GM23338 (cell line): Measurements from ENCODE around the gene COPS6. TPM values are rescaled to one million over a fixed set of nuclear protein-coding genes. Genes with fewer than 3 reads are reported as not detected.

ENCODE experiments used
- ATAC-seq: fragments of 200-7000 bp; cut with Tn5 transposase; 3 replicates; pipeline ENCODE4 v1.9.1; 2020
- DNase-seq: peaks from one replicate; pipeline ENCODE4 v3.0.0-alpha.2; 2015; ENCODE audit warnings: low spot score
- H2AFZ ChIP-seq: fragments of 200-600 bp; sonication (generic); 2 replicates; pipeline ENCODE4 v1.8.0; 2016; ENCODE audit warnings: antibody characterized with exemption, mild to moderate bottlenecking, moderate library complexity
- H3F3A ChIP-seq: fragments of 200-600 bp; sonication (generic); replicated peaks from 2 replicates; pipeline ENCODE4 v1.8.0; 2017; ENCODE audit warnings: antibody characterized with exemption, mixed run types, low read depth
- H3K27ac ChIP-seq: fragments of 200-600 bp; sonication (generic); 2 replicates; pipeline ENCODE4 v1.6.1; 2016; ENCODE audit warnings: low read depth
- H3K27me3 ChIP-seq: fragments of 200-600 bp; sonication (generic); 2 replicates; pipeline ENCODE4 v1.8.0; 2016; ENCODE audit warnings: mild to moderate bottlenecking, mixed run types, moderate library complexity; ENCODE audit not compliant: insufficient read depth
- H3K36me3 ChIP-seq: fragments of 200-600 bp; sonication (generic); 2 replicates; pipeline ENCODE4 v1.8.0; 2016; ENCODE audit warnings: mild to moderate bottlenecking; ENCODE audit not compliant: insufficient read depth
- H3K4me1 ChIP-seq: fragments of 200-600 bp; sonication (generic); 2 replicates; pipeline ENCODE4 v1.8.0; 2016; ENCODE audit warnings: mild to moderate bottlenecking, moderate library complexity; ENCODE audit not compliant: insufficient read depth
- H3K4me2 ChIP-seq: fragments of 200-600 bp; sonication (generic); 2 replicates; pipeline ENCODE4 v1.7.1; 2017; ENCODE audit warnings: mixed run types
- H3K4me3 ChIP-seq: fragments of 200-600 bp; sonication (generic); 2 replicates; pipeline ENCODE4 v1.6.1; 2016; ENCODE audit warnings: mixed run types
- H3K79me2 ChIP-seq: fragments of 200-600 bp; sonication (generic); replicated peaks from 2 replicates; pipeline ENCODE4 v1.8.0; 2017; ENCODE audit warnings: mild to moderate bottlenecking; ENCODE audit not compliant: insufficient read depth
- H3K9me2 ChIP-seq: fragments of 200-600 bp; sonication (generic); 2 replicates; pipeline ENCODE4 v1.8.0; 2017; ENCODE audit not compliant: insufficient read depth
- H4K20me1 ChIP-seq: fragments of 200-600 bp; sonication (generic); replicated peaks from 2 replicates; pipeline ENCODE4 v1.8.0; 2017; ENCODE audit warnings: mild to moderate bottlenecking; ENCODE audit not compliant: insufficient read depth
- H3K27ac Mint-ChIP-seq: 2 replicates; pipeline ENCODE4 v1.8.0; 2020; ENCODE audit warnings: inconsistent platforms, mild to moderate bottlenecking, moderate library complexity, mixed read lengths
- H3K27me3 Mint-ChIP-seq: 3 replicates; pipeline ENCODE4 v1.8.0; 2022; ENCODE audit warnings: low read depth, mild to moderate bottlenecking, moderate library complexity, mixed read lengths, inconsistent platforms; ENCODE audit not compliant: insufficient read depth, poor library complexity
- H3K36me3 Mint-ChIP-seq: 3 replicates; pipeline ENCODE4 v1.8.0; 2021; ENCODE audit warnings: low read depth, mild to moderate bottlenecking, inconsistent platforms, moderate library complexity, mixed read lengths
- H3K4me1 Mint-ChIP-seq: 3 replicates; pipeline ENCODE4 v1.8.0; 2020; ENCODE audit warnings: mild to moderate bottlenecking, inconsistent platforms, mixed read lengths
- H3K4me3 Mint-ChIP-seq: 3 replicates; pipeline ENCODE4 v1.8.0; 2021; ENCODE audit warnings: moderate library complexity, mild to moderate bottlenecking, inconsistent platforms, mixed read lengths
- H3K9me3 Mint-ChIP-seq: 3 replicates; pipeline ENCODE4 v1.8.0; 2020; ENCODE audit warnings: moderate library complexity, mild to moderate bottlenecking, inconsistent platforms, mixed read lengths
- CREB1 ChIP-seq: fragments of 250-450 bp; sonication (Bioruptor Pico); IDR thresholded peaks from 2 replicates; pipeline ENCODE4 v1.5.0; 2020; ENCODE audit warnings: low read depth, mild to moderate bottlenecking, moderate library complexity
- CTCF ChIP-seq, 2 experiments: fragments of 200-600 bp in 1 of 2; sonication (generic) in 1 of 2; conservative IDR thresholded peaks; 2 replicates each; pipeline versions ENCODE4 v1.5.1 to v1.6.1; 2016 to 2017; ENCODE audit warnings: antibody characterized with exemption in 2 of 2, low read depth in 2 of 2, mild to moderate bottlenecking in 2 of 2, moderate library complexity in 1 of 2
- ETS1 ChIP-seq: IDR thresholded peaks from 2 replicates; pipeline ENCODE4 v1.6.1; 2016; ENCODE audit warnings: antibody characterized with exemption
- EZH2 ChIP-seq: fragments of 200-600 bp; sonication (generic); IDR thresholded peaks from one replicate; pipeline ENCODE4 v1.8.0; 2017; ENCODE audit warnings: antibody characterized with exemption, mild to moderate bottlenecking, low read depth; ENCODE audit not compliant: unreplicated experiment
- EZH2phosphoT487 ChIP-seq: fragments of 200-600 bp; sonication (generic); IDR thresholded peaks from one replicate; pipeline ENCODE4 v1.8.1; 2018; ENCODE audit warnings: antibody characterized with exemption; ENCODE audit not compliant: unreplicated experiment
- JUNB ChIP-seq: IDR thresholded peaks from one replicate; pipeline ENCODE4 v1.6.1; 2016; ENCODE audit warnings: antibody characterized with exemption; ENCODE audit not compliant: unreplicated experiment
- NANOG ChIP-seq: IDR thresholded peaks from 2 replicates; pipeline ENCODE4 v1.6.1; 2016; ENCODE audit warnings: antibody characterized with exemption, borderline replicate concordance
- POLR2AphosphoS5 ChIP-seq: IDR thresholded peaks from 2 replicates; pipeline ENCODE4 v1.6.1; 2016; ENCODE audit warnings: antibody characterized with exemption, low read depth
- REST ChIP-seq: IDR thresholded peaks from one replicate; pipeline ENCODE4 v1.6.1; 2018; ENCODE audit warnings: antibody characterized with exemption; ENCODE audit not compliant: unreplicated experiment
- STAT1 ChIP-seq: IDR thresholded peaks from one replicate; pipeline ENCODE4 v1.6.1; 2016; ENCODE audit warnings: antibody characterized with exemption; ENCODE audit not compliant: unreplicated experiment
- ZNF331 ChIP-seq: fragments of 250-450 bp; sonication (Bioruptor Pico); IDR thresholded peaks from 2 replicates; pipeline ENCODE4 v1.5.0; 2020; ENCODE audit warnings: low read depth, mild to moderate bottlenecking, moderate library complexity
- ZNF462 ChIP-seq: fragments of 250-450 bp; sonication (Bioruptor Pico); IDR thresholded peaks from 2 replicates; pipeline ENCODE4 v1.5.0; 2020; ENCODE audit warnings: mild to moderate bottlenecking, moderate library complexity
- polyA plus RNA-seq: library from polyadenylated mRNA; unstranded; fragments of >200 nt; fragmentation: Nextera tagmentation; extraction: Ambion mirVana; gene quantifications from 2 replicates; pipeline ENCODE4 v1.2.1, GENCODE V29; 2016
- total RNA-seq: library from RNA; depleted of rRNA; stranded (reverse); fragments of >200 nt; shearing (Covaris generic); gene quantifications from 2 replicates; pipeline ENCODE4 v1.2.3, GENCODE V29; 2014

COPS6 gene
- total and polyA plus RNA-seq, 2 experiments from 2014 or later: 89.8 to 198 TPM

GRCh38 chr7:100107890-100108289 lies 19.1 kb downstream of the COPS6 start:
- H3K79me2 ChIP-seq: no peaks in the 10 kb centered on the region
- peaks cover 2% of the 10 kb centered on the region; the same call in 2 of the 3 replicates for H3K4me1 Mint-ChIP-seq
- ATAC-seq (no peak), DNase-seq (no peak)
- no peak overlapping the region for H3K27ac ChIP-seq
- H3K9me2 ChIP-seq: no peaks in the 10 kb centered on the region
- no peaks in the 10 kb centered on the region for H3K27me3 ChIP-seq
- no peak for TF ChIP-seq CTCF (conservative IDR thresholded peaks at IDR 0.05; ENCODE audit: low read depth in 2 of 2)
- no peak for TF ChIP-seq JUNB
- TF ChIP-seq ZNF331 (CRISPR knock-in tag): no peak
- TF ChIP-seq EZH2phosphoT487: no peak
- no peak for TF ChIP-seq NANOG
- no peak for TF ChIP-seq CREB1 (CRISPR knock-in tag)
- TF ChIP-seq ZNF462 (CRISPR knock-in tag): no peak
- TF ChIP-seq REST: no peak
- TF ChIP-seq POLR2AphosphoS5: no peak
- TF ChIP-seq STAT1: no peak
- no peak for TF ChIP-seq EZH2
- no peak for TF ChIP-seq ETS1
- no peaks in the 10 kb centered on the region for H3K9me3 Mint-ChIP-seq
- H3K4me3 ChIP-seq: no peak overlapping the region
- no peaks in the 10 kb centered on the region for H3K4me1 ChIP-seq
- H3K27ac Mint-ChIP-seq: peak overlapping the region; percentile 62; the same call in 1 of the 2 replicates
- peaks cover 17% of the 10 kb centered on the region; the same call in 1 of the 2 replicates for H3K36me3 ChIP-seq
- H3F3A ChIP-seq: no peaks in the 10 kb centered on the region; the same call in 1 of the 2 replicates
- H3K4me2 ChIP-seq: no peak overlapping the region
- H3K27me3 Mint-ChIP-seq: peaks cover 28% of the 10 kb centered on the region
- no peak overlapping the region for H2AFZ ChIP-seq
- H3K4me3 Mint-ChIP-seq: no peak overlapping the region
- no peaks in the 10 kb centered on the region for H4K20me1 ChIP-seq
- H3K36me3 Mint-ChIP-seq: peaks cover 82% of the 10 kb centered on the region
